Karpas-422 (cell line): Measurements from ENCODE around the gene UGT2B11. TPM values are rescaled to one million over a fixed set of nuclear protein-coding genes. Genes with fewer than 3 reads are reported as not detected.

Source experiments
- DNase-seq: peaks from one replicate; pipeline ENCODE4 v3.0.0-alpha.2; 2015
- H2AFZ ChIP-seq: fragments of 200-600 bp; sonication (generic); 2 replicates; pipeline ENCODE4 v1.6.1; 2014; ENCODE audit warnings: antibody characterized with exemption, low read length, mixed read lengths
- H3K27ac ChIP-seq: fragments of 200-600 bp; sonication (generic); 2 replicates; pipeline ENCODE4 v1.5.1; 2014; ENCODE audit warnings: mild to moderate bottlenecking, low read length, moderate library complexity
- H3K27me3 ChIP-seq: fragments of 200-600 bp; sonication (generic); 2 replicates; pipeline ENCODE4 v1.6.1; 2014; ENCODE audit warnings: low read length, mixed read lengths
- H3K36me3 ChIP-seq: fragments of 200-600 bp; sonication (generic); 2 replicates; pipeline ENCODE4 v1.6.1; 2014; ENCODE audit warnings: low read length, mixed read lengths; ENCODE audit not compliant: insufficient read depth
- H3K4me1 ChIP-seq: fragments of 200-600 bp; sonication (generic); 2 replicates; pipeline ENCODE4 v1.6.1; 2014; ENCODE audit warnings: mild to moderate bottlenecking, low read length, mixed read lengths
- H3K4me2 ChIP-seq: fragments of 200-600 bp; sonication (generic); 2 replicates; pipeline ENCODE4 v1.6.1; 2014; ENCODE audit warnings: low read length, low read depth, mild to moderate bottlenecking; ENCODE audit not compliant: poor library complexity, severe bottlenecking
- H3K4me3 ChIP-seq: fragments of 200-600 bp; sonication (generic); 2 replicates; pipeline ENCODE4 v1.5.1; 2014; ENCODE audit warnings: mild to moderate bottlenecking, antibody characterized with exemption, low read length, mixed read lengths
- H3K79me2 ChIP-seq: fragments of 200-600 bp; sonication (generic); 2 replicates; pipeline ENCODE4 v1.6.1; 2014; ENCODE audit warnings: mild to moderate bottlenecking, low read length, mixed read lengths
- H3K9ac ChIP-seq: fragments of 200-600 bp; sonication (generic); 2 replicates; pipeline ENCODE4 v1.6.0; 2014; ENCODE audit warnings: low read length
- H3K9me2 ChIP-seq: fragments of 200-600 bp; sonication (generic), shearing (Covaris generic); replicated peaks from 2 replicates; pipeline ENCODE4 v1.6.0; 2014; ENCODE audit warnings: mild to moderate bottlenecking, low read length, moderate library complexity; ENCODE audit not compliant: insufficient read depth
- H3K9me3 ChIP-seq: fragments of 300-700, 200-600 bp; sonication (generic); 2 replicates; pipeline ENCODE4 v1.6.1; 2014; ENCODE audit warnings: low read length, mixed read lengths
- H4K20me1 ChIP-seq: fragments of 200-600 bp; sonication (generic); 2 replicates; pipeline ENCODE4 v1.6.1; 2014; ENCODE audit warnings: mild to moderate bottlenecking, antibody characterized with exemption, low read length, low read depth; ENCODE audit not compliant: insufficient read depth
- total RNA-seq: library from RNA; depleted of rRNA; stranded (reverse); fragments of >200 nt; shearing (Covaris generic); gene quantifications from 2 replicates; pipeline ENCODE4 v1.2.3, GENCODE V29; 2014; ENCODE audit warnings: low replicate concordance; rRNA removed

Gene UGT2B11
- total RNA-seq, 1 experiment from 2014 or later = not detected

DNA sequence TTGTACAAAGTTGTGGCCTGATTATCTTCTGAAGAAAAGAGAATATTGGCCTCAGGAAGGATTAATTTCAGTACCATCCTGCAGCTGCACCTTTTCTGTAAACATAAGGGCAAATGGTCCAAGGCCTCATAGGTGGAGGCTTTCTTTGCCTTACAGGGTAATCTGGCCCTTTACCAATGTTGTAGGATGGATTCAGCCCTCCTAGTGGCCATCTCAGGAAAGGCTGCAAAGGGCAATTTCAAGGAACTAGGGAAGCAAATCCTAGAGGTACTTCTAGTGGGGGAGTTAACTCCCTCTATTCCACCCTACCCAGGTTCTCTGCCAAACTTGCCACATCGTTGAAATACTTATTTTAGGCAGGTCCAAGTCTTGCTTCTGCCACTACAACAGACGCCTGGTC is 57.6 kb downstream of the UGT2B11 start:
- no peak overlapping the region for H2AFZ ChIP-seq
- H3K79me2 ChIP-seq = no peaks in the 10 kb centered on the region
- H4K20me1 ChIP-seq = no peaks in the 10 kb centered on the region
- H3K9ac ChIP-seq = no peak overlapping the region
- no peaks in the 10 kb centered on the region for H3K9me2 ChIP-seq
- H3K4me2 ChIP-seq = no peak overlapping the region
- H3K36me3 ChIP-seq = no peaks in the 10 kb centered on the region
- no peak overlapping the region for H3K4me3 ChIP-seq
- no peak overlapping the region for H3K27ac ChIP-seq
- DNase-seq = no peak
- H3K4me1 ChIP-seq = no peaks in the 10 kb centered on the region
- no peaks in the 10 kb centered on the region for H3K27me3 ChIP-seq
- H3K9me3 ChIP-seq = peaks cover 3% of the 10 kb centered on the region; the same call in 1 of the 2 replicates

GRCh38 chr4:69154021-69154420 is 60.5 kb downstream of the UGT2B11 start:
- Histone ChIP-seq H3K27me3 (no peaks in the 10 kb centered on the region), H3K9me2 (no peaks in the 10 kb centered on the region), H3K4me1 (no peaks in the 10 kb centered on the region), H3K4me2 (no peak overlapping the region), H3K36me3 (no peaks in the 10 kb centered on the region), H3K9me3 (peaks cover 3% of the 10 kb centered on the region; the same call in 1 of the 2 replicates), H2AFZ (no peak overlapping the region), H4K20me1 (no peaks in the 10 kb centered on the region), H3K4me3 (no peak overlapping the region), H3K27ac (no peak overlapping the region), H3K79me2 (no peaks in the 10 kb centered on the region), H3K9ac (no peak overlapping the region)
- no peak for DNase-seq

Other genes starting within 250 kb of the UGT2B11 start
- gene UGT2B7, start 118.3 kb downstream of the UGT2B11 start, total RNA-seq = not detected in 2 replicates
- not detected in 2 replicates for gene UGT2B28, start 65.7 kb upstream of the UGT2B11 start, total RNA-seq